HG02798 (cell line): ENCODE results near the gene AKAP13.
"Not testable (repeated sequence)": the region's sequence is repeated elsewhere in the genome, so short reads cannot be mapped to it uniquely, and the experiment has no call there.

Experiments
- ATAC-seq: cut with Tn5 transposase; IDR thresholded peaks from one replicate; pipeline ENCODE4 v1.9.1; 2021; ENCODE audit warnings: mild to moderate bottlenecking; ENCODE audit not compliant: unreplicated experiment, poor library complexity

The AKAP13 gene

GRCh38 chr15:85348048-85348766 is 32.2 kb upstream of the AKAP13 start:
- ATAC-seq = not testable (repeated sequence)

- ATAC-seq = not testable (repeated sequence)
Measured at GRCh38 chr15:85349062-85349461, 31.3 kb upstream of the AKAP13 start.

DNA sequence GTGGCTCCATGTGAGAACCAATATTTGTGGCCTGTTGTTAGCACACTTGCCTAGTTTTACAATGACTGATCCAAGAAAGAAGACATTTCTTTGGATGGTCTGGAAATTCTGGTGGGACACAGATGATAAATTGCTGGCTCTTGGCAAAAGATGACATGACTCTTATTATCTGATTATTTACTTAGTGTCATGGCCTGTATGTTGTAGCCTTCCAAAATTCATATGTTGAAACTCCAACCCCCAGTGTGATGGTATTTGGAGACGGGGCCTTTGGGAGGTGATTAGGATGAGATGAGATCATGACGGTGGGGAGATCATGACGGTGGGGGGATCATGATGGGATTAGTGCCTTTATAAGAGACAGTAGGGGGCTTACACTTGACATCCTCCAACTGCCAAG is 30.0 kb upstream of the AKAP13 start:
- no peak for ATAC-seq

DNA sequence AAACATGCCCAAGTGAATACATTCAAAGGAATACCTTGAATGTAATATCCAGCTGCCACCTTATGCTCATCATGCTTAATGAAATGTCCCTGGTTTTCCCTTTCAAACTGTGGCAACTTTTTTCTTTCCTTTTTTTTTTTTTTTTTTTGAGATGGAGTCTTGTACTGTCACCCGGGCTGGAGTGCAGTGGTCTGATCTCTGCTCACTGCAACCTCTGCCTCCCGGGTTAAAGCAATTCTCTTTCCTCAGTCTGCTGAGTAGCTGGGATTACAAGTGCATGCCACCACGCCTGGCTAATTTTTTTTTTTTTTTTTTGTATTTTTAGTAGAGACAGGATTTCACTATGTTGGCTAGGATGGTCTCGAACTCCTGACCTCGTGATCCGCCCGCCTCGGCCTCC is 28.9 kb upstream of the AKAP13 start:
- not testable (repeated sequence) for ATAC-seq

GRCh38 chr15:85351965-85352364 is 28.4 kb upstream of the AKAP13 start:
- ATAC-seq = no peak

GRCh38 chr15:85353516-85353915 is 26.9 kb upstream of the AKAP13 start:
- no peak for ATAC-seq

GRCh38 chr15:85354461-85354860 is 25.9 kb upstream of the AKAP13 start:
- ATAC-seq = no peak

DNA sequence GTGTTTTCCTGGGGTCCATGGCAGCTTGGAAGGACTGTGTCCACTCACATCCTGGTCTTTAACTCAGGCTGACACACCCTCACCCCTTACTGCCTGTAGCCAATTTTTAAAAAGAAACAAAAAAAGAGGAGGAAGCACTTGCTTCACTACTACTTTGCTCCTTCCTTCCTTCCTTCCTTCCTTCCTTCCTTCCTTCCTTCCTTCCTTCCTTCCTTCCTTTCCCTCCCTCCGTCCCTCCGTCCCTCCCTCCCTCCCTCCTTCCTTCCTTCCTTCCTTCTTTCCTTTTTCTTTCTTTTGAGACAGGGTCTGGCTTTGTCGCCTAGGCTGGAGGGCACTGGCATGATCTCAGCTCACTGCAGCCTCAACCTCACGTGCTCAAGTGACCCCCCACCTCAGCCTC is 25.5 kb upstream of the AKAP13 start:
- ATAC-seq = no peak

DNA sequence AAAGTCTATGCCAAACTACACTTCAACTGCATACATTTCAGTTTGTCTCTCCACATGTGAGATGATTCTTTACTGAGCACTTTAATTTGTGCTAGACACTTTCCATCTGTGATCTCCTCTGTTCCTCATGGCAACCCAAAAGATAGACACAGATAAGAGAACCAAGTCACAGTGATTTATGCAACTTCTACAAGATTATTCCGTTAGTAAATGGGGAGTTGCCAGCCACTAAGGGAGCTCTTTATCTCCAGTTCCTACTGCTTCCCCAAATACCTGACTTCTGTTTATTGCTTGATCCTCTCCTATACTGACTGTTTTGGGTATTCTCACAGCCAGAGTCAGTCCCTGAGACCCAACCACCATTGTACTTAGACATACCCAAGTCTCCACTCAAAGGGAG is 24.1 kb upstream of the AKAP13 start:
- ATAC-seq = no peak

DNA sequence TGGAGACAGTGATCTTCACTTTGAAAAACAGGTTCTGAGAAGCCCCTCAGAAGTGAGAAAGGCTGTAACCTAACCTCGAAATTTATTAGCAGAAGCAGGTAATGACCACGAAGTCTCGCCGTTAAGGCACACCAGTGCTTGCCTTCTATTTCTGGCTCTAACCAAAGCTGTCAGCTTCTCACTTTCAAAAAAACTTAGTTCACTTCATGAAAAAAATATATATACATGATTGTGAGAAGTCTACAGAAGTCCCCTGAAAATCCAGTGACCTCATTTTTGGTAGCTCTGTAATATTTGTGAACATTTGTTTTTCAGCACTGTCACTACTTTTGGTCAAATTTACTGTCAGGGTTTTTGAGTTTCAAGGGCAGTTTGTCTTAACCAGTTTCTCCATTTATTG is 19.1 kb upstream of the AKAP13 start:
- ATAC-seq = peak; percentile 81

- no peak for ATAC-seq
Measured at GRCh38 chr15:85362436-85363081, 17.8 kb upstream of the AKAP13 start.

DNA sequence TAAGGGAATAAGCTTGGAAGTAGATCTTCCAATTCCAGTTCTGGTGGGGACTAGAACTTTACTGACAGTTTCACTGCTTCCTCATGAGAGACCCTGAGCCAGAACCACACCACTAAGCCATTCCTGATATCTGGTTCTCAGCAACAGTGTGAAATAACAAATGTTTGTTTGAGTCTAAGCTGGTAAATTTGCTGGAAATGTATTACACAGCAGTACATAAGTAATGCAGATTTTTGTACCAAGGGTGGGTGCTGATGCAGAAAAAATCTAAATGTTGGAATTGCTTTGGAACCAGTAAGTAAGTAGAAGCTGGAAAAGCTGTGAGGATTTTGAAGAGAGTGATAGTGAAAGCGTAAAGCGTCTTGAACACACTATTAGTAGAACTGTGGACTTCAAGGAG is 14.4 kb upstream of the AKAP13 start:
- no peak for ATAC-seq

- no peak for ATAC-seq
Measured at GRCh38 chr15:85367741-85368140, 12.7 kb upstream of the AKAP13 start.

DNA sequence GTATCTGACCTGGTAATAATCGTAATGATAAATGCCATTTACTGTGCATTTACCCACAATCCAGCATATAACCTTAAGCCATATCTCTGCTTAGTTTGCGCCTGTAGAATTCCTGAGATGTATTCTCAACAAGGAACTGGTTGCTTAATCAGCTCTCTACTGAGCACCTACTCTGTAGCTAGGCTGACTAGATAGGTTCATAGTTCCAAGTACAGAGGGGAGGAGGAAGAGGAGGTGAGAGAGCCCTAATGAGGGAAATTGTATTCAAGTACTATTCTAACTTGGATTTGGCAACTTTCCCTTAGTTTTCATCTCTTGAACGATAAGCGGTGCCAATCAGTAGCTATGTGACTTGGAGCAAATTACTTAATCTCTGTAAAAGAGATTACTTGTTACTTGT is 5.6 kb upstream of the AKAP13 start:
- ATAC-seq = no peak

DNA sequence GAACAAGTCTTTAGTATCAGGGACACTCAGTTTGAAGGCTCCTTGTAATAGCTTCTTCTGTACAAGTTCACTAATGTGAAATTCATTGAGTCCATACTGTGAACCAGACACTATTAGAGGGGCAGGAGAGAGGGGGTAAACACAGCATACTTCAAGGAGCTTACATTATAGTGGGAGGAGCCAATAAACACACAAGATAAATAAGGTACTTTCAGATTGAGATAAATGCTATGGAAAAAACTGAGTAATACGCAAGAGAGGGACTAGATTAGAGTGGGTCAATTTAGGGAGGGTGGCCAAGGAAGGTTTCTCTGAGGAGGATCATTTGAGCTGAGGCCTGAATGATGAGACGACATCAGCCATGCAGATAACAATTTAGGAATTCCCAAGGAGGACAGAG is 3.1 kb upstream of the AKAP13 start:
- ATAC-seq = no peak

GRCh38 chr15:85377986-85378385 is 2.4 kb upstream of the AKAP13 start:
- no peak for ATAC-seq

- no peak for ATAC-seq
Measured at GRCh38 chr15:85379403-85380131, 836 bp upstream of the AKAP13 start.

DNA sequence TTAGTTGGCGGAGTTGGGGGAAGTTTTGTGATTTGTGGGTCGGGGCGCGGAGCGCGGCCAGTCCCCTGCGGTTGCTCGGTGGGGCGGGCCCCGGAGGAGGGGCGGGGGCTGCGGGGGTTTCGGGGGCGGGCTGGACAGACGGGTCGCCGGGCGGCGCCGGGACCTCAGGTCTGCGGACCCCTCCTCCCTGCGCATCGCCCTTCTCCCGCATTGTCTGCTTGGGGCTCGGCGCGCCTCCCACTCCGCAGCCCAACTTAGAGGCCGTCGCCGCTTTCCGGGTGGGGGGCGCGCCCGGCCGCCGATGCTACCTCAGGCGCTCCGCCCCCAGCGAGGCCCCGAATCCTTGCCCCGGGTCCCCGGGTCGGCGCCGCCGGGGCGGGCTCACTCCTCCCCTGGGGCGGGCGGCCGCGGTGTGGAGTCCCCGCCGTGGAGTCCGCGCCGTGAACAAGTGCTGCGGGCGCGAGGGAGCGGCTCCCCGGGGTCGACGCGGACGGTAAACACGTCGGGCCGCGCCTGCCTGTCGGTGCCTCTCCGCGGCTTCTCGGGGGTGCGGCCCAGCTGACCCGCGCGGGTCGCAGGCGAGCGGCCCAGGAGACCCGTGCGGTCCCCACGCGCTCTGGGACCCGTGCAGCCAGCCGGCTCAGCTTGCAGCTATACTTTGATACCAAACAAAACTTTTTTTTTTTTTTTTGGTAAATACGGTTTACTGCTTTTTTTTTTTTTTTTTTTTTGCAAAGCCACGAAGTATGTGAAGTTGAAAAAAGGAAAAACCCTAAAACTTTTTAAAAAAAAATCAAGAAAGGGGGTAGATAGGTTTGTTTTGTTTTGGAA is 624 bp downstream of the AKAP13 start:
- ATAC-seq = peak; percentile 38

DNA sequence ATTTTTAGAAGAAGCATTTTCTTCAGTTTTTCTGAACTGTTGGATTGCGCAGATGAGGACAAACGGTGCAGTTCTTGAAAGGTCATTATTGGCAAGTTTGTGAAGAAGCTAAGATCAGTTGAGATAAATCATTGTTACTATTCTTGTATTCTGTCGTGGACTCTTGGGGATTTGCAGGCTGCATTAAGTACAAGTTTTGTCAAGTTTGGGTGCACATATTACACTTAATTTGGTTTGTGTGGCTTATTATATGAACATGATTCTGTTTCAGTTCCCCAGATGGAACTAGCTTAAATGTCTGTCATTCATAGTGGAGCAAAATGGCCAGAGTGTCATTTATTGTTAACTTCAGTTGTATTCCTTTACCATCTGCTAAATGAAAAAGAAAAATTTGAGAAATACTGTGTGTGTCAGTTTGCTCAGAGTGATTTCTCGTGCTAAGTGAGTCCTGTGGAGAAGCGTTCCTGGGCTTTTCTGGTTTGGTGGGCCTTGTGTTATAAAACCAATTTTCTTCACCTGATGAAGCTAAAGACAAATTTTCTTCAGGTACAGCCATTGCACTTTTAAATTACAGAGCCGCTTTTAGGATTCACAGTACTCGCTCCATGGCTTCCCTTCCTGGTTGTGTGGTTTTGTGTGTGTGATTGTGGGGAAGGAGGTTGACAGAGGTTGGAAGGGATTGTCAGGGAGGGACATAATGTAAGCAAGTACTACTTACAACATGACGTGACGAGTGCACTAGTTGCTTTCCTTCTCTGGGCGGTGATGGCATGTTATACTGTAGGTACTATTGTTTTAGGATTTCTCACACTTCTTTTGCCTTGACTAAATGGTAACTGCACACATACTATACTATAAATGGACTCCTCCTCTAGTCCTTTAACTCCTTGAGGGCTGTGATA is 1.7 kb downstream of the AKAP13 start:
- no peak for ATAC-seq

DNA sequence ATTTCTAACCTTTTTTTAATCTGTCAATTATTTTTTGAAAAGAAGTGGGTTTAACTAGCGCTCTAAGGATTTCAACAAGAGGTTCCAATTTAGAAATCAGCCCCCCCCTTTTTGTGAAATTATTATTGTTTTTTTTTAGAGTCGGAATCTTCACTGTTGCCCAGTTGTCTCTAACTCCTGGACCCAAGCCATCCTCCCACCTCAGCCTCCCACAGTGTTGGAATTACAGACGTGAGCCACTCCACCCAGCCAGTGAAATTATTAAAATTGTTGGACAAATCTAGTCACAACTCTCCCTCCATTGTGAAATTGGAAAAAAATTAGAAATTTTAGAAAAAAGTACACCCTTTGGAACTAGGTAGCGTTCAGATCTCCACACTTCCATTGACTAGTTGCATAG is 2.5 kb downstream of the AKAP13 start:
- no peak for ATAC-seq
